Brain microvascular endothelial cell (primary cell): ENCODE data around the gene ZBTB43.

Experiments used
- DNase-seq: peaks from one replicate; pipeline ENCODE4 v3.0.0-alpha.2; 2020
- H3K27ac ChIP-seq: fragments of 250-450 bp; sonication (Bioruptor Pico); 2 replicates; pipeline ENCODE4 v1.5.1; 2020; ENCODE audit warnings: mild to moderate bottlenecking, moderate library complexity
- H3K27me3 ChIP-seq: fragments of 250-450 bp; sonication (Bioruptor Pico); replicated peaks from 2 replicates; pipeline ENCODE4 v1.5.1; 2020; ENCODE audit warnings: mild to moderate bottlenecking
- H3K36me3 ChIP-seq: fragments of 250-450 bp; sonication (Bioruptor Pico); replicated peaks from 2 replicates; pipeline ENCODE4 v1.5.1; 2020; ENCODE audit warnings: mild to moderate bottlenecking
- H3K4me3 ChIP-seq: 2 replicates; pipeline ENCODE4 v1.5.1; 2011; ENCODE audit warnings: low read depth, mild to moderate bottlenecking, control low read depth, low read length, moderate library complexity
- CTCF ChIP-seq: IDR thresholded peaks from 2 replicates; pipeline ENCODE4 v1.5.1; 2011; ENCODE audit warnings: low read depth, mild to moderate bottlenecking, moderate library complexity, low read length, control low read depth, inconsistent platforms; ENCODE audit errors: missing control alignments
- in situ Hi-C: cut with HindIII; loops from 2 replicates; pipeline ENCODE4 v1.10.0; 2017; ENCODE audit warnings: low sequenced_read_pairs, low pct_ligation_motif_present

ZBTB43 gene

GRCh38 chr9:126794441-126794840, 10.4 kb upstream of the ZBTB43 start:
- Histone ChIP-seq H3K27me3 (no peaks in the 10 kb centered on the region), H3K27ac (no peak overlapping the region), H3K36me3 (no peaks in the 10 kb centered on the region), H3K4me3 (no peak overlapping the region)
- DNase-seq: no peak
- TF ChIP-seq CTCF: no peak
- in situ Hi-C loops: no loop called here

- H3K27ac ChIP-seq: no peak overlapping the region
- no peak for TF ChIP-seq CTCF
- in situ Hi-C loops: no loop called here
- H3K4me3 ChIP-seq: no peak overlapping the region
- no peaks in the 10 kb centered on the region for H3K27me3 ChIP-seq
- DNase-seq: no peak
- H3K36me3 ChIP-seq: no peaks in the 10 kb centered on the region
Observed at GRCh38 chr9:126796758-126797157, 8.1 kb upstream of the ZBTB43 start.

- in situ Hi-C loops: no loop called here
- Histone ChIP-seq H3K36me3 (no peaks in the 10 kb centered on the region), H3K27me3 (no peaks in the 10 kb centered on the region), H3K4me3 (no peak overlapping the region), H3K27ac (no peak overlapping the region)
- no peak for DNase-seq
- no peak for TF ChIP-seq CTCF
Observed at GRCh38 chr9:126797903-126798302, 6.9 kb upstream of the ZBTB43 start.

GRCh38 chr9:126799034-126799433, 5.8 kb upstream of the ZBTB43 start:
- no peak for TF ChIP-seq CTCF
- no peaks in the 10 kb centered on the region for H3K27me3 ChIP-seq
- no peaks in the 10 kb centered on the region for H3K36me3 ChIP-seq
- in situ Hi-C loops: no loop called here
- DNase-seq: no peak
- no peak overlapping the region for H3K27ac ChIP-seq
- H3K4me3 ChIP-seq: no peak overlapping the region

- H3K4me3 ChIP-seq: no peak overlapping the region
- H3K27me3 ChIP-seq: no peaks in the 10 kb centered on the region
- in situ Hi-C loops: no loop called here
- no peaks in the 10 kb centered on the region for H3K36me3 ChIP-seq
- TF ChIP-seq CTCF: no peak
- DNase-seq: no peak
- H3K27ac ChIP-seq: no peak overlapping the region
Observed at GRCh38 chr9:126802318-126803059, 2.4 kb upstream of the ZBTB43 start.

GRCh38 chr9:126804198-126804695, 593 bp upstream of the ZBTB43 start:
- no peak for DNase-seq
- H3K4me3 ChIP-seq: peak overlapping the region; percentile 92
- H3K27me3 ChIP-seq: no peaks in the 10 kb centered on the region
- no peaks in the 10 kb centered on the region for H3K36me3 ChIP-seq
- H3K27ac ChIP-seq: peak overlapping the region; percentile 12
- in situ Hi-C loops: no loop called here
- TF ChIP-seq CTCF: no peak
